Gastroesophageal sphincter (tissue), 4 donors: ENCODE data around the gene MYORG. TPM values are rescaled to one million over a fixed set of nuclear protein-coding genes. Genes with fewer than 3 reads are reported as not detected.

ENCODE experiments used
- ATAC-seq: fragments of 150-250 bp; one replicate; pipeline ENCODE4 v1.9.1; 2016; ENCODE audit warnings: mild to moderate bottlenecking, moderate library complexity
- H3K27ac ChIP-seq, 4 donors: fragments of 200-600 bp; sonication (generic) in 3 of 4; 1 replicate in 3 of 4; 2 replicates in 1 of 4; pipeline ENCODE4 v1.5.1; 2016 to 2019
- H3K27me3 ChIP-seq: fragments of 200-600 bp; sonication (generic); one replicate; pipeline ENCODE4 v1.5.1; 2019
- H3K36me3 ChIP-seq, 2 donors: fragments of 200-600 bp; sonication (generic); one replicate each; pipeline ENCODE4 v1.5.1; 2019; ENCODE audit warnings: control low read depth in 1 of 2
- H3K4me1 ChIP-seq, 3 donors: fragments of 200-600 bp; sonication (generic); 1 replicate in 2 of 3; 2 replicates in 1 of 3; pipeline ENCODE4 v1.5.1; 2016 to 2019; ENCODE audit warnings: control low read depth in 2 of 3
- H3K4me3 ChIP-seq, 2 donors: fragments of 200-600 bp; sonication (generic); one replicate each; pipeline ENCODE4 v1.5.1; 2019; ENCODE audit warnings: mild to moderate bottlenecking in 1 of 2, moderate library complexity in 1 of 2
- H3K9me3 ChIP-seq, 3 donors: fragments of 200-600 bp; sonication (generic); one replicate each; pipeline ENCODE4 v1.5.1; 2017 to 2019; ENCODE audit warnings: control low read depth in 2 of 3
- CTCF ChIP-seq, 4 experiments: fragments of 200-600 bp in 2 of 4; fragments of 450-650 bp in 2 of 4; sonication (generic) in 1 of 4; IDR thresholded peaks; one replicate each; pipeline ENCODE4 v1.5.1; 2017 to 2019; ENCODE audit warnings: antibody characterized with exemption in 4 of 4, mild to moderate bottlenecking in 2 of 4, moderate library complexity in 2 of 4
- EP300 ChIP-seq: sonication (generic); formaldehyde crosslinking; IDR thresholded peaks from one replicate; pipeline ENCODE4 v1.6.1; 2017; ENCODE audit warnings: antibody characterized with exemption, mild to moderate bottlenecking
- POLR2A ChIP-seq, 2 donors: fragments of 450-650 bp; IDR thresholded peaks; one replicate each; pipeline ENCODE4 v1.6.1; 2017; ENCODE audit warnings: antibody characterized with exemption in 2 of 2, mild to moderate bottlenecking in 2 of 2, moderate library complexity in 1 of 2
- POLR2AphosphoS5 ChIP-seq: sonication (generic); formaldehyde crosslinking; IDR thresholded peaks from one replicate; pipeline ENCODE4 v1.6.1; 2017; ENCODE audit warnings: antibody characterized with exemption
- WGBS, 2 donors: methylation state at CpG; one replicate each; pipeline ENCODE4 v1.1.5; 2018; ENCODE audit warnings: low coverage in 1 of 2; 5-methylcytosine and 5-hydroxymethylcytosine counted together
- total RNA-seq, 4 donors: library from RNA; depleted of rRNA; stranded (reverse); fragments of >200 nt; gene quantifications; one replicate each; pipeline ENCODE4 v1.1.0, GENCODE V29; 2016

MYORG gene
- total RNA-seq, 4 donors from 2014 or later = 4.3 to 33.7 (median 26.8) TPM

GRCh38 chr9:34382054-34382453 lies 5.4 kb upstream of the MYORG start:
- peak overlapping the region in 1 of 4 donors; percentile 88 for H3K27ac ChIP-seq
- peaks cover 0 to 43% (median 21%) of the 10 kb centered on the region in 3 donors for H3K4me1 ChIP-seq
- H3K4me3 ChIP-seq = no peak overlapping the region
- TF ChIP-seq EP300 (no peak), POLR2A (IDR thresholded peaks at IDR 0.05) (no peak), CTCF (IDR thresholded peaks at IDR 0.05) (no peak), POLR2AphosphoS5 (no peak)
- no peaks in the 10 kb centered on the region for H3K27me3 ChIP-seq
- no peak for ATAC-seq
- 100% methylated on average over 2 of the region's 5 CpGs; no CpG with 5 or more reads in 1 of the 2 donors for WGBS, 2 donors
- no peaks in the 10 kb centered on the region for H3K9me3 ChIP-seq
- no peaks in the 10 kb centered on the region for H3K36me3 ChIP-seq

GRCh38 chr9:34381323-34381722 lies 4.6 kb upstream of the MYORG start:
- no peak for ATAC-seq

GRCh38 chr9:34380511-34381315 lies 4.0 kb upstream of the MYORG start:
- Histone ChIP-seq H3K4me3 (peak overlapping the region; percentile 48 to 65), H3K36me3 (no peaks in the 10 kb centered on the region), H3K27me3 (no peaks in the 10 kb centered on the region), H3K4me1 (peaks cover 0 to 52% (median 26%) of the 10 kb centered on the region in 3 donors), H3K9me3 (no peaks in the 10 kb centered on the region), H3K27ac (peak overlapping the region; percentile 52 to 88 (median 76))
- 19% methylated on average over 13 of the region's 59 CpGs; no CpG with 5 or more reads in 1 of the 2 donors for WGBS, 2 donors
- TF ChIP-seq POLR2A (IDR thresholded peaks at IDR 0.05) (peak; percentile 67 to 77), EP300 (no peak), CTCF (IDR thresholded peaks at IDR 0.05) (no peak), POLR2AphosphoS5 (peak; percentile 61)
- peak; percentile 74 for ATAC-seq

More at GRCh38 chr9:34381323-34381722, 4.6 kb upstream of the MYORG start:
- WGBS, 2 donors = 28 to 46% methylated on average over 7 to 10 of the region's 17 CpGs
- no peaks in the 10 kb centered on the region for H3K9me3 ChIP-seq
- H3K4me1 ChIP-seq = peaks cover 0 to 46% (median 21%) of the 10 kb centered on the region in 3 donors
- H3K36me3 ChIP-seq = no peaks in the 10 kb centered on the region
- H3K27me3 ChIP-seq = no peaks in the 10 kb centered on the region
- TF ChIP-seq POLR2AphosphoS5 (no peak), EP300 (no peak)
- H3K27ac ChIP-seq = peak overlapping the region; percentile 52 to 88 (median 76)
- H3K4me3 ChIP-seq = peak overlapping the region; percentile 48 to 65

- Histone ChIP-seq H3K4me1 (peaks cover 0 to 58% (median 27%) of the 10 kb centered on the region in 3 donors), H3K4me3 (peak overlapping the region in 1 of 2 donors; percentile 65), H3K27ac (peak overlapping the region in 3 of 4 donors; percentile 74 to 88 (median 79)), H3K27me3 (no peaks in the 10 kb centered on the region), H3K9me3 (no peaks in the 10 kb centered on the region), H3K36me3 (no peaks in the 10 kb centered on the region)
- no peak for ATAC-seq
- WGBS, 2 donors = 75% methylated on average over 4 of the region's 24 CpGs; no CpG with 5 or more reads in 1 of the 2 donors
- TF ChIP-seq EP300 (no peak), POLR2A (IDR thresholded peaks at IDR 0.05) (no peak), POLR2AphosphoS5 (no peak), CTCF (IDR thresholded peaks at IDR 0.05) (no peak)
Measured at GRCh38 chr9:34380034-34380510, 3.4 kb upstream of the MYORG start.

- Histone ChIP-seq H3K27ac (peak overlapping the region in 3 of 4 donors; percentile 74 to 88 (median 79)), H3K9me3 (no peaks in the 10 kb centered on the region), H3K27me3 (no peaks in the 10 kb centered on the region), H3K36me3 (no peaks in the 10 kb centered on the region), H3K4me3 (peak overlapping the region in 1 of 2 donors; percentile 65), H3K4me1 (peaks cover 0 to 64% (median 27%) of the 10 kb centered on the region in 3 donors)
- peak; percentile 52 for ATAC-seq
- peak in 3 of 4 experiments; percentile 97 to 99 (median 97) for TF ChIP-seq CTCF (IDR thresholded peaks at IDR 0.05)
- no peak for TF ChIP-seq EP300
- no peak for TF ChIP-seq POLR2A (IDR thresholded peaks at IDR 0.05)
- peak; percentile 28 for TF ChIP-seq POLR2AphosphoS5
- 8 to 11% methylated on average over 11 to 15 of the region's 35 CpGs for WGBS, 2 donors
Measured at GRCh38 chr9:34379334-34380033, 2.8 kb upstream of the MYORG start.
